Measurements from ENCODE around the gene OAF. TPM values are rescaled to one million over a fixed set of nuclear protein-coding genes. Genes with fewer than 3 reads are reported as not detected.

OAF gene
- total RNA-seq, 1 experiment from 2014 or later = 25.0 TPM

DNA sequence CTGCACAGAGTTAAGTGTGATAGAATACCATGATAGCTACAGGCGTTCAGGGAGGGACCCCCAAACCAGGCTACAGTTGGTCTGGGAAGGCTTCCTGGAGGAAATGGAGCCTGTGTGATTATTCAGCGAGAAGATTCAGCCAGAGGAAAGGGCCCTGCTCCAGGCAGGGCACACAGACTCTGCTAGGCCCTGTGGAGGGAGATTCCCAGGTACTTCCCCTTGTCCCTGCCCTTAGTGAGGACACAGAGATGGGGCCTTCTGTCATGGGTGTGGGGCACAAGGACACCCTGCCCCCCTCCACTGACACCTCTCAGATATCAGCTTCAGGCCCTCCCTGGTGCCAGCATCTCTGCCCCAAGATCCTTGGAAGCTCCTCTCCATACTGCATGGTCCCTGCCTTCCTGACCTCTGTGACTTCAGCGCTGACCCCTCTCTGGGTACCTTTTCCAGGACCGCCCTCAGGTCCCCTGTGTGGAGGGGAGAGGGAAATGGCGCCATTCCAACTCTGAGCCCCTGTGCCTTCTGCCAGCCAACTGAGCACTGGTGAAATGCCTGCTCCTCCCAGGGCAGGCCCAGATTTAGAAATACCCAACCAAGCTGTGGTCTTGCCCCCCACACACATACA is 16.5 kb downstream of the OAF start:
- no TSS peak for BruUV-seq (replicated peaks)
- peaks cover 6% of the 10 kb centered on the region for H3K4me1 ChIP-seq (ENCODE audit: insufficient read depth, low read length, poor library complexity, severe bottlenecking)
- no peaks in the 10 kb centered on the region for H3K27me3 ChIP-seq (replicated peaks; ENCODE audit: insufficient read depth, low read depth, low read length, poor library complexity)
- ChIA-PET CTCF (no interaction called here), POLR2A (ENCODE audit: low non-redundant PET) (no interaction called here)
- intact Hi-C loops (cut with micrococcal nuclease; ENCODE audit: unreplicated experiment) = no loop called here
- DNase-seq (ENCODE audit: low spot score) = no peak
- H3K4me3 ChIP-seq (ENCODE audit: low read depth, low read length, poor library complexity, severe bottlenecking) = no peak overlapping the region
- H3K9me3 ChIP-seq (ENCODE audit: low read depth, low read length, poor library complexity, severe bottlenecking) = no peaks in the 10 kb centered on the region
- no peak overlapping the region for H3K27ac ChIP-seq (ENCODE audit: low read depth, low read length, poor library complexity, severe bottlenecking)
- H3K36me3 ChIP-seq (ENCODE audit: insufficient read depth, low read length, poor library complexity, severe bottlenecking) = no peaks in the 10 kb centered on the region
- TF ChIP-seq, protein P1, sequence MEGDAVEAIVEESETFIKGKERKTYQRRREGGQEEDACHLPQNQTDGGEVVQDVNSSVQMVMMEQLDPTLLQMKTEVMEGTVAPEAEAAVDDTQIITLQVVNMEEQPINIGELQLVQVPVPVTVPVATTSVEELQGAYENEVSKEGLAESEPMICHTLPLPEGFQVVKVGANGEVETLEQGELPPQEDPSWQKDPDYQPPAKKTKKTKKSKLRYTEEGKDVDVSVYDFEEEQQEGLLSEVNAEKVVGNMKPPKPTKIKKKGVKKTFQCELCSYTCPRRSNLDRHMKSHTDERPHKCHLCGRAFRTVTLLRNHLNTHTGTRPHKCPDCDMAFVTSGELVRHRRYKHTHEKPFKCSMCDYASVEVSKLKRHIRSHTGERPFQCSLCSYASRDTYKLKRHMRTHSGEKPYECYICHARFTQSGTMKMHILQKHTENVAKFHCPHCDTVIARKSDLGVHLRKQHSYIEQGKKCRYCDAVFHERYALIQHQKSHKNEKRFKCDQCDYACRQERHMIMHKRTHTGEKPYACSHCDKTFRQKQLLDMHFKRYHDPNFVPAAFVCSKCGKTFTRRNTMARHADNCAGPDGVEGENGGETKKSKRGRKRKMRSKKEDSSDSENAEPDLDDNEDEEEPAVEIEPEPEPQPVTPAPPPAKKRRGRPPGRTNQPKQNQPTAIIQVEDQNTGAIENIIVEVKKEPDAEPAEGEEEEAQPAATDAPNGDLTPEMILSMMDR (conservative IDR thresholded peaks at IDR 0.05; ENCODE audit: low read depth, low read length) = no peak
- TF ChIP-seq EZH2 (IDR thresholded peaks at IDR 0.05; ENCODE audit: borderline replicate concordance, low read depth, low read length, poor library complexity, severe bottlenecking) = no peak

DNA sequence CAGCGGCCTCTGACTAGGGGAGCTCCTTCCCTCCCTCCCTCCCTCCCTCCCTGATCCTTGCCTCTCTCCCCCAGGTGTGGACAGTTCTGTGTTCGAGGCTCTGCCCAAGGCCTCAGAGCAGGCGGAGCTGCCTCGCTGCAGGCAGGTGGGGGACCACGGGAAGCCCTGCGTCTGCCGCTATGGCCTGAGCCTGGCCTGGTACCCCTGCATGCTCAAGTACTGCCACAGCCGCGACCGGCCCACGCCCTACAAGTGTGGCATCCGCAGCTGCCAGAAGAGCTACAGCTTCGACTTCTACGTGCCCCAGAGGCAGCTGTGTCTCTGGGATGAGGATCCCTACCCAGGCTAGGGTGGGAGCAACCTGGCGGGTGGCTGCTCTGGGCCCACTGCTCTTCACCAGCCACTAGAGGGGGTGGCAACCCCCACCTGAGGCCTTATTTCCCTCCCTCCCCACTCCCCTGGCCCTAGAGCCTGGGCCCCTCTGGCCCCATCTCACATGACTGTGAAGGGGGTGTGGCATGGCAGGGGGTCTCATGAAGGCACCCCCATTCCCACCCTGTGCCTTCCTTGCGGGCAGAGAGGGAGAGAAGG is 18.1 kb downstream of the OAF start:
- no peaks in the 10 kb centered on the region for H3K36me3 ChIP-seq (ENCODE audit: insufficient read depth, low read length, poor library complexity, severe bottlenecking)
- no peaks in the 10 kb centered on the region for H3K27me3 ChIP-seq (replicated peaks; ENCODE audit: insufficient read depth, low read depth, low read length, poor library complexity)
- ChIA-PET POLR2A (ENCODE audit: low non-redundant PET) (no interaction called here), CTCF (interaction anchor here (0.7 kb wide), 1 partner anchor 80 kb away, joined by 3 read pairs; no protein-coding TSS in a partner anchor)
- intact Hi-C loops (cut with micrococcal nuclease; ENCODE audit: unreplicated experiment) = loop anchor here (1.0 kb wide), 1 partner anchor 57 kb away; no protein-coding TSS in a partner anchor
- no peaks in the 10 kb centered on the region for H3K9me3 ChIP-seq (ENCODE audit: low read depth, low read length, poor library complexity, severe bottlenecking)
- no peak overlapping the region for H3K27ac ChIP-seq (ENCODE audit: low read depth, low read length, poor library complexity, severe bottlenecking)
- no TSS peak for BruUV-seq (replicated peaks)
- TF ChIP-seq EZH2 (IDR thresholded peaks at IDR 0.05; ENCODE audit: borderline replicate concordance, low read depth, low read length, poor library complexity, severe bottlenecking) = no peak
- TF ChIP-seq, protein P1 (conservative IDR thresholded peaks at IDR 0.05; ENCODE audit: low read depth, low read length) = peak; percentile 43
- peaks cover 6% of the 10 kb centered on the region for H3K4me1 ChIP-seq (ENCODE audit: insufficient read depth, low read length, poor library complexity, severe bottlenecking)
- DNase-seq (ENCODE audit: low spot score) = no peak
- H3K4me3 ChIP-seq (ENCODE audit: low read depth, low read length, poor library complexity, severe bottlenecking) = no peak overlapping the region

DNA sequence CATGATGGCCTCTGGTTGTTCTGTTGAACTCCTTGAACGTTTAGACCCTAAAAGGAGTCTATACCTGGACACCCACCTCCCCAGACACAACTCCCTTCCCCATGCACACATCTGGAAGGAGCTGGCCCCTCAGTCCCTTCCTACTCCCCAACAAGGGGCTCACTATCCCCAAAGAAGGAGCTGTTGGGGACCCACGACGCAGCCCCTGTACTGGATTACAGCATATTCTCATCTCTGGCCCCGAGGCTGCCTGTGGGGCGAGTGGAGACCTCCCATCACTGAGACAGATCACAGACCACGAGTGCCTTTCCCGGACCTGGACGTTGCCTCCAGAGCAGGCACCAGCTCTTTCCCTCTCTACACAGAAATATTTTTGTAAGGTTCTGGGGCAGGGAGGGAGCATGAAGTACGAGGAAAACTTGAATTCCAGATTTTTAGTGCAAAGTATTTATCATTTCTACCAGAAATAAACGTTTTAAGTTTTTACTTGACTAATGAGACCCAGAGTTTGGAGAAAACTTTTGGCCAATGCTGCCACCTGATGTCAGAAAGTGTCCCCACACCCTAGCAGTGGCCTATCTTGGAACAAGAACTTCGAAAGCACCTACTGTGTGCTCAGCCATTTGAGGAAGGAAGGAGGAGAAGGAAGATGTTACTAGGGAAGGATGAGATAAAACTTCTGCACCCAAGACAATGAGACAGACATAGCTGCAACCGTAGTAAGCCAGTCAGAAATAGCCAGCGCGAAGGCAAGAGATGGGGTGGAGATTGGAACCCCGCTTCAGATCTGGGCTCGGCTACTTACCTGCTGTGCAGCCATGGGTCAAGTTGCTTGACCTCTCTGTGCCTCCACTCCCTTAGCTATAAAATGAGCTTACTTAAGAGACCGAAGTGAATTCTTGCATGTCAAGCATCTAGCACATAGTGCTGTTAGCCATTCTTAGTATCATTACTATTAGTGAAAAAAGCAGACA is 18.9 kb downstream of the OAF start:
- TSS peak; percentile 37 for BruUV-seq (replicated peaks)
- TF ChIP-seq, protein P1 (conservative IDR thresholded peaks at IDR 0.05; ENCODE audit: low read depth, low read length) = peak; percentile 73
- TF ChIP-seq EZH2 (IDR thresholded peaks at IDR 0.05; ENCODE audit: borderline replicate concordance, low read depth, low read length, poor library complexity, severe bottlenecking) = no peak
- DNase-seq (ENCODE audit: low spot score) = no peak

More for the DNA sequence above, 18.9 kb downstream of the OAF start:
- Histone ChIP-seq H3K9me3 (ENCODE audit: low read depth, low read length, poor library complexity, severe bottlenecking) (no peaks in the 10 kb centered on the region), H3K4me3 (ENCODE audit: low read depth, low read length, poor library complexity, severe bottlenecking) (no peak overlapping the region), H3K27me3 (replicated peaks; ENCODE audit: insufficient read depth, low read depth, low read length, poor library complexity) (no peaks in the 10 kb centered on the region), H3K4me1 (ENCODE audit: insufficient read depth, low read length, poor library complexity, severe bottlenecking) (peaks cover 6% of the 10 kb centered on the region), H3K27ac (ENCODE audit: low read depth, low read length, poor library complexity, severe bottlenecking) (no peak overlapping the region), H3K36me3 (ENCODE audit: insufficient read depth, low read length, poor library complexity, severe bottlenecking) (no peaks in the 10 kb centered on the region)
- intact Hi-C loops (cut with micrococcal nuclease; ENCODE audit: unreplicated experiment) = loop anchor here (1.0 kb wide), 1 partner anchor 57 kb away; no protein-coding TSS in a partner anchor
- POLR2A ChIA-PET (ENCODE audit: low non-redundant PET) = no interaction called here
- CTCF ChIA-PET = interaction anchor here (0.7 kb wide), 1 partner anchor 80 kb away, joined by 3 read pairs; no protein-coding TSS in a partner anchor

Measured in A673 (cell line).